Caki2 (cell line): ENCODE measurements around the gene FCRL3. TPM values are rescaled to one million over a fixed set of nuclear protein-coding genes. Genes with fewer than 3 reads are reported as not detected.
"Not testable (repeated sequence)": the region's sequence is repeated elsewhere in the genome, so short reads cannot be mapped to it uniquely, and the experiment has no call there.

Experiments used
- DNase-seq: peaks from one replicate; pipeline ENCODE4 v3.0.0-alpha.2; 2015; ENCODE audit warnings: low read depth
- in situ Hi-C: cut with HindIII; loops from 2 replicates; pipeline ENCODE4 v1.10.0; 2016; ENCODE audit warnings: low sequenced_read_pairs, low pct_unique_long_range_greater_than_20kb, mixed read lengths
- total RNA-seq: library from RNA; depleted of rRNA; stranded (reverse); fragments of >200 nt; shearing (Covaris generic); gene quantifications from 2 replicates; pipeline ENCODE4 v1.2.3, GENCODE V29; 2014; ENCODE audit warnings: low replicate concordance; rRNA removed

The FCRL3 gene
- not detected in 2 replicates for total RNA-seq

- in situ Hi-C loops: no loop called here
- DNase-seq: no peak
Observed at GRCh38 chr1:157700732-157701131, at the start of gene FCRL3. FCRL3 (minus strand) TSS chr1:157700769; CDS start chr1:157700489, 280 bp downstream.

- in situ Hi-C loops: no loop called here
- DNase-seq: no peak
Observed at GRCh38 chr1:157748262-157748817, 47.8 kb upstream of the FCRL3 start.

- DNase-seq: peak; percentile 3
Observed at GRCh38 chr1:157739229-157739901, 38.8 kb upstream of the FCRL3 start.

GRCh38 chr1:157735991-157736390 is 35.4 kb upstream of the FCRL3 start:
- DNase-seq, in situ Hi-C loops: not testable (repeated sequence)

More at GRCh38 chr1:157739229-157739901, 38.8 kb upstream of the FCRL3 start:
- in situ Hi-C loops: no loop called here

- DNase-seq: no peak
- in situ Hi-C loops: no loop called here
Observed at GRCh38 chr1:157734321-157734720, 33.8 kb upstream of the FCRL3 start.

GRCh38 chr1:157732755-157733154 is 32.2 kb upstream of the FCRL3 start:
- in situ Hi-C loops: no loop called here
- no peak for DNase-seq

GRCh38 chr1:157725221-157725577 is 24.6 kb upstream of the FCRL3 start:
- no peak for DNase-seq
- in situ Hi-C loops: no loop called here

- in situ Hi-C loops: no loop called here
- no peak for DNase-seq
Observed at GRCh38 chr1:157724537-157725220, 24.1 kb upstream of the FCRL3 start.

GRCh38 chr1:157723157-157723556 is 22.6 kb upstream of the FCRL3 start:
- in situ Hi-C loops: no loop called here

GRCh38 chr1:157721985-157722384 is 21.4 kb upstream of the FCRL3 start:
- in situ Hi-C loops: no loop called here
- DNase-seq: no peak

More at GRCh38 chr1:157723157-157723556, 22.6 kb upstream of the FCRL3 start:
- no peak for DNase-seq

- no peak for DNase-seq
- in situ Hi-C loops: no loop called here
Observed at GRCh38 chr1:157715736-157716135, 15.2 kb upstream of the FCRL3 start.

GRCh38 chr1:157711802-157712201 is 11.2 kb upstream of the FCRL3 start:
- in situ Hi-C loops: no loop called here

GRCh38 chr1:157704878-157705277 is 4.3 kb upstream of the FCRL3 start:
- no peak for DNase-seq
- in situ Hi-C loops: no loop called here

More at GRCh38 chr1:157711802-157712201, 11.2 kb upstream of the FCRL3 start:
- no peak for DNase-seq

- no peak for DNase-seq
- in situ Hi-C loops: no loop called here
Observed at GRCh38 chr1:157703981-157704380, 3.4 kb upstream of the FCRL3 start.

- in situ Hi-C loops: no loop called here
- DNase-seq: no peak
Observed at GRCh38 chr1:157702308-157702825, 1.8 kb upstream of the FCRL3 start.

GRCh38 chr1:157700305-157700704 is 264 bp downstream of the FCRL3 start:
- DNase-seq: no peak
- in situ Hi-C loops: no loop called here

GRCh38 chr1:157697781-157698569 is 2.6 kb downstream of the FCRL3 start:
- in situ Hi-C loops: no loop called here
- DNase-seq: no peak

GRCh38 chr1:157696966-157697628 is 3.5 kb downstream of the FCRL3 start:
- in situ Hi-C loops: no loop called here
- no peak for DNase-seq
